ENCODE results near the gene PIGB.
A peak's percentile ranks its signal among the peaks of the same experiment; 100 is the strongest.

PIGB gene

GRCh38 chr15:55318588-55319494 lies at the start of gene PIGB, which contains the start of gene PIGBOS1:
Gene PIGB (plus strand): TSS chr15:55319222. CDS start chr15:55319251, 29 bp downstream.
Gene PIGBOS1 (minus strand): TSS chr15:55319123. CDS start chr15:55317792, 1,331 bp downstream.
- peak; percentile 88 for DNase-seq (ENCODE audit: low spot score)
- Histone ChIP-seq H3K4me3 (peak within 1 kb of the TSS; percentile 77), H3K27ac (peak within 1 kb of the TSS; percentile 85 to 89)
- TF ChIP-seq, protein P1, sequence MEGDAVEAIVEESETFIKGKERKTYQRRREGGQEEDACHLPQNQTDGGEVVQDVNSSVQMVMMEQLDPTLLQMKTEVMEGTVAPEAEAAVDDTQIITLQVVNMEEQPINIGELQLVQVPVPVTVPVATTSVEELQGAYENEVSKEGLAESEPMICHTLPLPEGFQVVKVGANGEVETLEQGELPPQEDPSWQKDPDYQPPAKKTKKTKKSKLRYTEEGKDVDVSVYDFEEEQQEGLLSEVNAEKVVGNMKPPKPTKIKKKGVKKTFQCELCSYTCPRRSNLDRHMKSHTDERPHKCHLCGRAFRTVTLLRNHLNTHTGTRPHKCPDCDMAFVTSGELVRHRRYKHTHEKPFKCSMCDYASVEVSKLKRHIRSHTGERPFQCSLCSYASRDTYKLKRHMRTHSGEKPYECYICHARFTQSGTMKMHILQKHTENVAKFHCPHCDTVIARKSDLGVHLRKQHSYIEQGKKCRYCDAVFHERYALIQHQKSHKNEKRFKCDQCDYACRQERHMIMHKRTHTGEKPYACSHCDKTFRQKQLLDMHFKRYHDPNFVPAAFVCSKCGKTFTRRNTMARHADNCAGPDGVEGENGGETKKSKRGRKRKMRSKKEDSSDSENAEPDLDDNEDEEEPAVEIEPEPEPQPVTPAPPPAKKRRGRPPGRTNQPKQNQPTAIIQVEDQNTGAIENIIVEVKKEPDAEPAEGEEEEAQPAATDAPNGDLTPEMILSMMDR (IDR thresholded peaks at IDR 0.05), result no peak

- Histone ChIP-seq H3K27ac (no peak overlapping the region), H3K4me3 (no peak overlapping the region)
- no peak for DNase-seq (ENCODE audit: low spot score)
- TF ChIP-seq, protein P1 (IDR thresholded peaks at IDR 0.05), result no peak
Observed at GRCh38 chr15:55270291-55270690, 48.7 kb upstream of the PIGB start.

GRCh38 chr15:55276324-55276723 lies 42.7 kb upstream of the PIGB start:
- H3K27ac ChIP-seq, result no peak overlapping the region
- DNase-seq (ENCODE audit: low spot score), result no peak
- H3K4me3 ChIP-seq, result no peak overlapping the region
- TF ChIP-seq, protein P1 (IDR thresholded peaks at IDR 0.05), result no peak

DNA sequence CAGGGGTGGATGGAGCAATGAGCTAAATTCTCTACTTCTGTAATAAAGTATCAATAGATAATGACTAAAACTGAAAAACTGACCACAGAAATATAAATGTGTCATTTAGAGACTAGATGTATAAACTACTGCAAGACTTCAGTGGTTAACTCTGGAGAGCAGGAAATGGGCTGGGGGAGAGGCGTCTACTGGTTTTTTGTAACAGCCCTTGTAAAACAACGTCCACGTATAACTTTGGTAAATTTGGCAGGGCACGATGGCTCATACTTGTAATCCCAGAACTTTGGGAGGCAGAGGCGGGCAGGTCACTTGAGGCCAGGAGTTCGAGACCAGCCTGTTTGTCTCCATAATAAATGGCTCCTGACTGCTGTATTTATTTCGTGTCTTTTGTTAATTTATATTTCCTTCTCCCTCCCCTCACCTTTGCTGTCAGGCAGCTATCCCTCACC lies 41.9 kb upstream of the PIGB start:
- Histone ChIP-seq H3K4me3 (no peak overlapping the region), H3K27ac (peak overlapping the region in 1 of 2 donors; percentile 15)
- TF ChIP-seq, protein P1 (IDR thresholded peaks at IDR 0.05), result no peak
- no peak for DNase-seq (ENCODE audit: low spot score)

DNA sequence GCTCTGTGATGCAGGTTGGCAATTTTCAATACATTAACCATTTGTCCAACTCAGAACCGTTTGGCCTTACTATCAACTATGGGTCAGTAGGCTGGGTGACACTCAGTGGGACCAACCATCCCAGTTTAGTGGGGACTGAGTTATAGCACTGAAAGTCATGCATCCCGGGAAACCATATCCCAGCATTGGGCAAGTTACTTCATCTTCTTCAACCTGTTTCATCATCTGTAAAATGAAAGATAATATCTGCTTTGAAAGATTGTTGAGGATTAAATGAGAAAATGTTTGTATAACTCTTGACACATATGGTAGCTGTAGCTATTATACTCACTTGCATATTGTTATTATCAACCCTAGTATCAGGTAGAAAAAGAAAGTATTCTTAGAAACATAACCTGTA lies 41.3 kb upstream of the PIGB start:
- TF ChIP-seq, protein P1 (IDR thresholded peaks at IDR 0.05), result no peak
- Histone ChIP-seq H3K4me3 (no peak overlapping the region), H3K27ac (peak overlapping the region in 1 of 2 donors; percentile 15)
- no peak for DNase-seq (ENCODE audit: low spot score)

- H3K4me3 ChIP-seq, result no peak overlapping the region
- DNase-seq (ENCODE audit: low spot score), result no peak
- TF ChIP-seq, protein P1 (IDR thresholded peaks at IDR 0.05), result no peak
- H3K27ac ChIP-seq, result no peak overlapping the region
Observed at GRCh38 chr15:55279100-55279745, 39.8 kb upstream of the PIGB start.
